T-helper 9 cell (primary cell): Measurements from ENCODE around the gene YPEL5.

Source experiments
- DNase-seq: peaks from one replicate; pipeline ENCODE4 v3.0.0-alpha.2; 2020

The YPEL5 gene

GRCh38 chr2:30208453-30208852 lies 61.6 kb downstream of the YPEL5 start:
- peak; percentile 23 for DNase-seq

- no peak for DNase-seq
Observed at GRCh38 chr2:30209227-30209626, 62.4 kb downstream of the YPEL5 start.
